ENCODE results near the gene MEF2C.

GRCh38 chr5:88833371-88834130 lies 49.4 kb downstream of the MEF2C start:
- no peak for TF ChIP-seq CREB1 (CRISPR knock-in tag; IDR thresholded peaks at IDR 0.05; ENCODE audit: low read depth)
- no peak for TF ChIP-seq EZH2 (IDR thresholded peaks at IDR 0.05; ENCODE audit: low read depth, unreplicated experiment)
- no peak for TF ChIP-seq CTCF (conservative IDR thresholded peaks at IDR 0.05; ENCODE audit: low read depth in 2 of 2)
- TF ChIP-seq STAT1 (IDR thresholded peaks at IDR 0.05; ENCODE audit: unreplicated experiment) = no peak
- TF ChIP-seq POLR2AphosphoS5 (IDR thresholded peaks at IDR 0.05; ENCODE audit: low read depth) = no peak
